ENCODE results near the gene ANKRD33B. TPM values are rescaled to one million over a fixed set of nuclear protein-coding genes. Genes with fewer than 3 reads are reported as not detected.

Gene ANKRD33B
- total and polyA plus RNA-seq, 9 of the 15 experiments (the other 6 are each of a cell fraction or from before 2014, with no cell fraction given) = 0.10 to 1.7 (median 0.40) TPM

- TF ChIP-seq THAP7 (CRISPR knock-in tag; IDR thresholded peaks at IDR 0.05) = no peak
- TF ChIP-seq ZMIZ1 (IDR thresholded peaks at IDR 0.05; ENCODE audit: low read depth in 2 of 2, low read length in 2 of 2) = peak in 1 of 2 experiments; percentile 85; a peak in 1 of 4 replicates
- peak; percentile 74; the same call in 1 of the 2 replicates for TF ChIP-seq HMBOX1 (IDR thresholded peaks at IDR 0.05)
- no peak for TF ChIP-seq COPS2 (conservative IDR thresholded peaks at IDR 0.05)
- TF ChIP-seq ZBTB26 (CRISPR knock-in tag; IDR thresholded peaks at IDR 0.05) = no peak
- peak; percentile 71 for TF ChIP-seq NFIC (IDR thresholded peaks at IDR 0.05)
- peak; percentile 54 to 82; a peak in 3 of 4 replicates for TF ChIP-seq ETV6 (IDR thresholded peaks at IDR 0.05; ENCODE audit: borderline replicate concordance in 1 of 2, low read depth in 2 of 2, low read length in 1 of 2)
- no peak for TF ChIP-seq ETV6 (CRISPR knock-in tag; IDR thresholded peaks at IDR 0.05; ENCODE audit: borderline replicate concordance)
- no peak for TF ChIP-seq MCM2 (IDR thresholded peaks at IDR 0.05; ENCODE audit: low read depth)
- TF ChIP-seq MAFK (IDR thresholded peaks at IDR 0.05; ENCODE audit: low read length) = peak; percentile 46
- no peak for TF ChIP-seq ZNF311 (CRISPR knock-in tag; IDR thresholded peaks at IDR 0.05)
- TF ChIP-seq DPF2 (IDR thresholded peaks at IDR 0.05) = peak; percentile 99
- peak; percentile 71 for TF ChIP-seq ZNF143 (CRISPR knock-in tag; IDR thresholded peaks at IDR 0.05)
Observed at GRCh38 chr5:10702911-10703491, 139.1 kb downstream of the ANKRD33B start (continued).

Data from K562 (cell line).